Measurements from ENCODE around the gene FYB1.

GRCh38 chr5:39211773-39212172 lies 7.6 kb downstream of the FYB1 start:
- TF ChIP-seq CTCF (conservative IDR thresholded peaks at IDR 0.05; ENCODE audit: low read depth, low read length) (no peak), EZH2 (IDR thresholded peaks at IDR 0.05; ENCODE audit: borderline replicate concordance, low read depth, low read length, poor library complexity, severe bottlenecking) (no peak)

Measured in A673 (cell line).